ENCODE results near the gene CFAP90.

GRCh38 chr5:7816535-7816901 lies 34.4 kb downstream of the CFAP90 start:
- TF ChIP-seq, protein P1, sequence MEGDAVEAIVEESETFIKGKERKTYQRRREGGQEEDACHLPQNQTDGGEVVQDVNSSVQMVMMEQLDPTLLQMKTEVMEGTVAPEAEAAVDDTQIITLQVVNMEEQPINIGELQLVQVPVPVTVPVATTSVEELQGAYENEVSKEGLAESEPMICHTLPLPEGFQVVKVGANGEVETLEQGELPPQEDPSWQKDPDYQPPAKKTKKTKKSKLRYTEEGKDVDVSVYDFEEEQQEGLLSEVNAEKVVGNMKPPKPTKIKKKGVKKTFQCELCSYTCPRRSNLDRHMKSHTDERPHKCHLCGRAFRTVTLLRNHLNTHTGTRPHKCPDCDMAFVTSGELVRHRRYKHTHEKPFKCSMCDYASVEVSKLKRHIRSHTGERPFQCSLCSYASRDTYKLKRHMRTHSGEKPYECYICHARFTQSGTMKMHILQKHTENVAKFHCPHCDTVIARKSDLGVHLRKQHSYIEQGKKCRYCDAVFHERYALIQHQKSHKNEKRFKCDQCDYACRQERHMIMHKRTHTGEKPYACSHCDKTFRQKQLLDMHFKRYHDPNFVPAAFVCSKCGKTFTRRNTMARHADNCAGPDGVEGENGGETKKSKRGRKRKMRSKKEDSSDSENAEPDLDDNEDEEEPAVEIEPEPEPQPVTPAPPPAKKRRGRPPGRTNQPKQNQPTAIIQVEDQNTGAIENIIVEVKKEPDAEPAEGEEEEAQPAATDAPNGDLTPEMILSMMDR (IDR thresholded peaks at IDR 0.05) = no peak
- no peak for TF ChIP-seq POLR2A (IDR thresholded peaks at IDR 0.05)
- TF ChIP-seq POLR2AphosphoS5 (IDR thresholded peaks at IDR 0.05) = no peak
- no peak for TF ChIP-seq EP300 (IDR thresholded peaks at IDR 0.05)

Data from stomach (tissue), 4 donors.